ENCODE data around the gene PER3. TPM values are rescaled to one million over a fixed set of nuclear protein-coding genes. Genes with fewer than 3 reads are reported as not detected.

PER3 gene
- polyA plus RNA-seq, 1 donor from 2014 or later, result 0.84 TPM

DNA sequence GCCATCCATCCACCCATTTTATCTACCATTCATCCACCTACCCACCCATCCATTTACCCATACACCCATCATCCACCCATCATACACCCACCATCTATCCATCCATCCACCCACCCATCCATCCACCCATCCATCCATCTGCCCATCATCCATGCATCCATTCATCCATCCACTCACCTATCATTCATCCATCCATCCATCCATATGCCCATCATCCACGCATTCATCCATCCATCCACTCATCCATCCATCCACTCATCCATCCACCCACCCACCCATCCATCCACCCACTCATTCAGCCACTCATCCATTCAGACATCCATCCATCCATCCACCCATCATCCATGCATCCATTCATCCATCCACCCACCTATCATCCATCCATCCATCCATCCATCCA, 100.7 kb downstream of the PER3 start:
- H3F3A ChIP-seq (ENCODE audit: insufficient read depth, low read length, poor library complexity, severe bottlenecking), result no peaks in the 10 kb centered on the region
- no peaks in the 10 kb centered on the region for H3K79me2 ChIP-seq (replicated peaks; ENCODE audit: insufficient read depth, low read length)
- no peak overlapping the region for H3K4me3 ChIP-seq (ENCODE audit: low read length)
- no peak overlapping the region for H2AFZ ChIP-seq (ENCODE audit: low read depth, low read length)
- no peaks in the 10 kb centered on the region for H3K36me3 ChIP-seq (ENCODE audit: insufficient read depth, low read length)
- H3K4me2 ChIP-seq (ENCODE audit: low read length), result no peak overlapping the region
- no peaks in the 10 kb centered on the region for H3K27me3 ChIP-seq (ENCODE audit: insufficient read depth, low read depth, low read length)
- no peaks in the 10 kb centered on the region for H3K9me3 ChIP-seq (ENCODE audit: low read length)
- TF ChIP-seq TAF1 (IDR thresholded peaks at IDR 0.05; ENCODE audit: low read depth) (no peak), POLR2AphosphoS5 (IDR thresholded peaks at IDR 0.05) (no peak), SMC3 (conservative IDR thresholded peaks at IDR 0.05; ENCODE audit: poor library complexity) (no peak), EP300 (conservative IDR thresholded peaks at IDR 0.05; ENCODE audit: poor library complexity, severe bottlenecking) (no peak), RAD21 (conservative IDR thresholded peaks at IDR 0.05) (no peak), REST (IDR thresholded peaks at IDR 0.05; ENCODE audit: borderline replicate concordance) (no peak), CTCF (IDR thresholded peaks at IDR 0.05; ENCODE audit: poor library complexity, severe bottlenecking) (no peak)
- no peaks in the 10 kb centered on the region for H4K20me1 ChIP-seq (ENCODE audit: insufficient read depth)
- no peaks in the 10 kb centered on the region for H3K9me2 ChIP-seq (ENCODE audit: insufficient read depth, low read length)
- no peak overlapping the region for H3K27ac ChIP-seq (ENCODE audit: low read length)
- H3K9ac ChIP-seq (ENCODE audit: low read length), result no peak overlapping the region

GRCh38 chr1:7885513-7886404, 101.7 kb downstream of the PER3 start:
- no peak overlapping the region for H3K4me2 ChIP-seq (ENCODE audit: low read length)
- TF ChIP-seq POLR2AphosphoS5 (IDR thresholded peaks at IDR 0.05) (no peak), CTCF (IDR thresholded peaks at IDR 0.05; ENCODE audit: poor library complexity, severe bottlenecking) (no peak), MXI1 (conservative IDR thresholded peaks at IDR 0.05; ENCODE audit: poor library complexity, severe bottlenecking) (no peak), RAD21 (conservative IDR thresholded peaks at IDR 0.05) (no peak), EP300 (conservative IDR thresholded peaks at IDR 0.05; ENCODE audit: poor library complexity, severe bottlenecking) (no peak), EZH2 (IDR thresholded peaks at IDR 0.05; ENCODE audit: borderline replicate concordance, insufficient read depth, low read length, poor library complexity, severe bottlenecking) (no peak), SMC3 (conservative IDR thresholded peaks at IDR 0.05; ENCODE audit: poor library complexity) (no peak), TAF1 (IDR thresholded peaks at IDR 0.05; ENCODE audit: low read depth) (no peak), REST (IDR thresholded peaks at IDR 0.05; ENCODE audit: borderline replicate concordance) (no peak)
- no peaks in the 10 kb centered on the region for H3K36me3 ChIP-seq (ENCODE audit: insufficient read depth, low read length)
- no peaks in the 10 kb centered on the region for H3K9me3 ChIP-seq (ENCODE audit: low read length)
- no peak overlapping the region for H3K9ac ChIP-seq (ENCODE audit: low read length)
- H4K20me1 ChIP-seq (ENCODE audit: insufficient read depth), result no peaks in the 10 kb centered on the region
- H3K4me3 ChIP-seq (ENCODE audit: low read length), result no peak overlapping the region
- no peak overlapping the region for H3K27ac ChIP-seq (ENCODE audit: low read length)
- no peaks in the 10 kb centered on the region for H3F3A ChIP-seq (ENCODE audit: insufficient read depth, low read length, poor library complexity, severe bottlenecking)
- no peaks in the 10 kb centered on the region for H3K27me3 ChIP-seq (ENCODE audit: insufficient read depth, low read depth, low read length)
- no peak overlapping the region for H2AFZ ChIP-seq (ENCODE audit: low read depth, low read length)
- no peaks in the 10 kb centered on the region for H3K79me2 ChIP-seq (replicated peaks; ENCODE audit: insufficient read depth, low read length)
- H3K9me2 ChIP-seq (ENCODE audit: insufficient read depth, low read length), result no peaks in the 10 kb centered on the region

Data from neural cell (in vitro differentiated cells).